Spleen (tissue), 7 donors: ENCODE measurements around the gene PARD6G.

Source experiments
- POLR2A ChIP-seq, 3 donors: fragments of 450-650 bp; IDR thresholded peaks; one replicate each; pipeline ENCODE4 v1.5.1; 2017; ENCODE audit warnings: antibody characterized with exemption in 3 of 3, mild to moderate bottlenecking in 1 of 3
- TF ChIP-seq, protein P1 (sequence below), 11 experiments: fragments of 200-600 bp in 7 of 11; fragments of 450-650 bp in 4 of 11; sonication (generic) in 4 of 11; IDR thresholded peaks in 8 of 11; conservative IDR thresholded peaks in 3 of 11; 1 replicate in 7 of 11; 2 replicates in 4 of 11; pipeline versions ENCODE4 v1.4.0 to v1.8.0; 2016 to 2021; ENCODE audit warnings: antibody characterized with exemption in 11 of 11, inconsistent platforms in 4 of 11, mild to moderate bottlenecking in 1 of 11
- donor health status: DM: no; HTN: no; CAD: no; lungs with moderate emphysema.
- donor health status: DM: no; HTN: no; CAD: no.
- donor health status: DM: no; HTN: no; CAD: no.

DNA sequence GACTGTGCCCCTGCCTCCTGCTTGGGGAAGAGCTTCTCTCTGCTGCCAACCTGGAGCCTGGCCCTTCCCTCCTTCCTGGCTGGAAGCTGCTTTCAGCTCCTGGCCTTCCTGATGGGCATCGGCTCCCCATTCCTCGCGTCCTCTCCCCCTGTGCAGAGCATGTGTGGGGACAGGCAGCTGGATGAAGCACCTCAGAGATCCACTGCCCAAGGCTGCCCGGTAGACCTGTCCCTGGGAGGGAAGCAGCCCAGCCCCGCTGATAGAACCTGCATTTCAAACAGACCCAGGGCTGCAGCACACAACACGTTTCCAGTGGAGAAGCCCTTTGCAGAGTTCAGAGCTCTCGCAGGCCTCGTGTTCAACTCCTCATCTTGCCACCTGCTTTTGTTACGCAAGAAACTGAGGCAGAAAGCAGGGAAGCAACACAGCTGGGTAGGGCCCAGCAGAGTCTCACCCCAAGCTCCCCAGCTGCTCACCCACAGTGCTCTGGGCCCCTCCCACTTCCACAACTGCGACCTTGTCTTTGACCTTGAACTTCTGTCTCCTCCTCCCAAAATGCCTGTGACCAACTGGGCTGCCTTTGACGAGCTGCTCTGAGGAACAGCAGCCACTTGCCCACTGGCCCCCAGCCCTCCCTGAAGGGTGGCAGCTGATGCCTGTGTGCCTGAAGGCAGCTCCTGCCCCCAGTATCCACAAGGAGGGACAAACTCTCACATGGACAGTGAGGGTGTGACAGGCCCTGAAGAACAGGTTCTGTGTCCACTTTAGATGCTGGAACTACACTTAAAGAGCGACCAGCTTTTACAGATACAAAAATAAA lies 65.5 kb downstream of the PARD6G start:
- TF ChIP-seq, protein P1, sequence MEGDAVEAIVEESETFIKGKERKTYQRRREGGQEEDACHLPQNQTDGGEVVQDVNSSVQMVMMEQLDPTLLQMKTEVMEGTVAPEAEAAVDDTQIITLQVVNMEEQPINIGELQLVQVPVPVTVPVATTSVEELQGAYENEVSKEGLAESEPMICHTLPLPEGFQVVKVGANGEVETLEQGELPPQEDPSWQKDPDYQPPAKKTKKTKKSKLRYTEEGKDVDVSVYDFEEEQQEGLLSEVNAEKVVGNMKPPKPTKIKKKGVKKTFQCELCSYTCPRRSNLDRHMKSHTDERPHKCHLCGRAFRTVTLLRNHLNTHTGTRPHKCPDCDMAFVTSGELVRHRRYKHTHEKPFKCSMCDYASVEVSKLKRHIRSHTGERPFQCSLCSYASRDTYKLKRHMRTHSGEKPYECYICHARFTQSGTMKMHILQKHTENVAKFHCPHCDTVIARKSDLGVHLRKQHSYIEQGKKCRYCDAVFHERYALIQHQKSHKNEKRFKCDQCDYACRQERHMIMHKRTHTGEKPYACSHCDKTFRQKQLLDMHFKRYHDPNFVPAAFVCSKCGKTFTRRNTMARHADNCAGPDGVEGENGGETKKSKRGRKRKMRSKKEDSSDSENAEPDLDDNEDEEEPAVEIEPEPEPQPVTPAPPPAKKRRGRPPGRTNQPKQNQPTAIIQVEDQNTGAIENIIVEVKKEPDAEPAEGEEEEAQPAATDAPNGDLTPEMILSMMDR (IDR thresholded peaks at IDR 0.05 in 8 of 11, conservative IDR thresholded peaks at IDR 0.05 in 3 of 11): no peak
- TF ChIP-seq POLR2A (IDR thresholded peaks at IDR 0.05): no peak
